Measurements from ENCODE around the gene SPATA3.
A peak's percentile ranks its signal among the peaks of the same experiment; 100 is the strongest.

SPATA3 gene

DNA sequence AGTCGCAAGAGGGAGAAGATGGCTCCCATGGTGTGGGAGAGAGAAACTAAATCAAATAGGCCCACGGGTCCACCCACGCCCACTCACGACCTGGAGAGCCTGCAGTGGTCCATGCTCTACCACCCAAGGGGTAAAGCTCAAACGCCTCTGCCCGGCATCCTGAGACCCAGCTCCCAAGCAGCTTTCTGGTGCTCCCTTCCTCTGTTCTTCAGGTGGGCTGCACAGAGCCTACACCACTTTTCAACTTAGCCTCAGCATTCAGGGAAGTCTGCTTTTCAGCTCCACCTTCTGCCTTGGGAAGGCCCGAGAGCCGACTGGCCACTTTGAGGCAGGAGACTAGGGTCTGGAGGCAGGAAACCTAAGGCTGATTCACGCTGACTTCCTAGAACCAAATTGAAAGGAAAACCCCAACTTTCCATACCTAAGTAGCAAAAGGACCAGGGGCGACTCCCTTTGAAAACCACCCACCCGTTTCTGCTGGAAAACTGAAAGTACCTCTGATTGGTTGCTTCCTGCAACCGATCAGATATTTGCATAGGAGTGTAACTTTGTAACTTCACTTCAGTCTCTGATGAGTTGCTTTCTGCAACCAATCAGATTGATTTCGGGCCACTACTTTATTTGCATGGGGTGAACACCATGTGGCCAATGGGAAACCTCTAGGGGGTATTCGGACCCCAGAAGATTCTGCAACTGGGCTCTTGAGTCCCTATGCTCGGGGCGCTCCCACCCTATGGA, 26.8 kb upstream of the SPATA3 start:
- no peak for DNase-seq (ENCODE audit: low spot score)

- no peak for DNase-seq (ENCODE audit: low spot score)
Measured at GRCh38 chr2:230969659-230970015, 26.3 kb upstream of the SPATA3 start.

GRCh38 chr2:230972046-230972445, 23.9 kb upstream of the SPATA3 start:
- no peak for DNase-seq (ENCODE audit: low spot score)

GRCh38 chr2:230974096-230974913, 21.6 kb upstream of the SPATA3 start:
- DNase-seq (ENCODE audit: low spot score): peak; percentile 78

GRCh38 chr2:230975927-230976326, 20.0 kb upstream of the SPATA3 start:
- no peak for DNase-seq (ENCODE audit: low spot score)

GRCh38 chr2:230976671-230977171, 19.2 kb upstream of the SPATA3 start:
- no peak for DNase-seq (ENCODE audit: low spot score)

DNA sequence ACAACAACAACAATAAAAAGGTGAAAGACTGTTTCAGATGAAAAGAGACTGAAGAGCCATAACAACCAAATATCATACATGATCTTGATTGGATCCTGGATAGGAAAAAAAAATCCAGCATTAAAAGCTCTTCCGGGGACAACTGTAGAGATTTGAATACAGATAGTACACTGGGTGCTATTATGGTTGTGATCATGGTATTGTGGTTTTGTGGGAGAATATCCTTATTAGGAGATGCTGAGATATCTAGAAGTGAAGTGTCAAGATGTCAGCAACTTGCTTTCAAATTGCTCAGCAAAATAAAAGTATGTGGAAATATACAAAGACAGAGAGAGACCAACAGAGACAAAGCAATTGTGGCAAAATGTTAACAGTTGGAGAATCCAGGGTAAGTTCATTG, 15.5 kb upstream of the SPATA3 start:
- DNase-seq (ENCODE audit: low spot score): no peak

GRCh38 chr2:230981704-230982103, 14.2 kb upstream of the SPATA3 start:
- DNase-seq (ENCODE audit: low spot score): no peak

GRCh38 chr2:230982126-230982525, 13.8 kb upstream of the SPATA3 start:
- DNase-seq (ENCODE audit: low spot score): no peak

- DNase-seq (ENCODE audit: low spot score): no peak
Measured at GRCh38 chr2:230982528-230982927, 13.4 kb upstream of the SPATA3 start.

DNA sequence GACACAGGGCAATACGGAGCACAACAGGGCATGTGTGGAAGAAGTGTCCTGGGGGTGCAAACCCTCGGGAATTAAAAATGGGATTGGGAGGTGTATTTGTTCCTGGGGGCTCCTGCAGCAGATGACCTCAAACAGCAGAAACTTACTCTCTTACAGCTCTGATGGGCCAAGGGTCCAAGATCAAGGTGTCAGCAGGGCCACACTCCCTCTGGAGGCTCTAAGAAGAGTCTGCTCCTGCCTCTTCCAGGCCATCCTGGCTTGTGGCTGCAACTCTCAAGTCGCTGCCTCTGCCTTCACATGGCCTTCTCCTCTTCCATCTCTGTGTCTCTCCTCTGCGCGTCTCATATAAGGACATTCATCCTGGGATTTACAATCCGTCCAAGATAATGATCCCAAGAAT, 12.4 kb upstream of the SPATA3 start:
- no peak for DNase-seq (ENCODE audit: low spot score)

GRCh38 chr2:230984393-230985220, 11.3 kb upstream of the SPATA3 start:
- DNase-seq (ENCODE audit: low spot score): no peak

DNA sequence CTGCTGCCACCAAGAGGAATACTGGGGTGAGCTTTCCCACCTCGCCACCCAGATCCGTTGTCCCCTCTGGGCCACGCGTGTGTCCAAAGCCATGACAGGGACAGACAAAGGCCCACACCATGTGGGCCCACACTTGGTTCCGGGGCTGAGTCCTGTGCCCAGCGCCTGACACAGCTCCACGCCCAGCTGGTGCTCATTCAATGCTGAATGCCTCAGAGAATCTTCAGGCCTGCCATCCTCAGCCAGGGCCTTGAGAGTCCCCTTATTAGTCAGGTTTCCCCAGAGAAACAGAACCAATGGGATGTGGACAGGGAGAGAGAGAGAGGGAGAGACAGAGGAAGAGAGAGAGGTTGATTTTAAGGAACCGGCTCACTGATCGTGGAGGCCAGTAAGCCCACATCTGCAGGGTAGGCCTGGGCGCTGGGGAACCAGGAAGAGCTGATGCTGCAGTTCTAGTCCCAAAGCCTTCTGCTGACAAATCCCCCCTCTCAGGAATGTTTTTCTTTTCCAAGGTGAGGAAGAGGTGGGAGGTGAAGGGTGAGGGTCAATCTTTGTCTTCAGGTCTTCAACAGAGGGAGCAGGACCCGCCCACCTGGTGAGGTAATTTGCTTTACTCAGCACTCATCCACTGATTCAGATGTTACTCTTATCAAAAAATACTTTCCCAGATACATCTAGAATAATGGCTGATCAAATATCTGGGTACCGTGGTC, 10.2 kb upstream of the SPATA3 start:
- DNase-seq (ENCODE audit: low spot score): no peak

DNA sequence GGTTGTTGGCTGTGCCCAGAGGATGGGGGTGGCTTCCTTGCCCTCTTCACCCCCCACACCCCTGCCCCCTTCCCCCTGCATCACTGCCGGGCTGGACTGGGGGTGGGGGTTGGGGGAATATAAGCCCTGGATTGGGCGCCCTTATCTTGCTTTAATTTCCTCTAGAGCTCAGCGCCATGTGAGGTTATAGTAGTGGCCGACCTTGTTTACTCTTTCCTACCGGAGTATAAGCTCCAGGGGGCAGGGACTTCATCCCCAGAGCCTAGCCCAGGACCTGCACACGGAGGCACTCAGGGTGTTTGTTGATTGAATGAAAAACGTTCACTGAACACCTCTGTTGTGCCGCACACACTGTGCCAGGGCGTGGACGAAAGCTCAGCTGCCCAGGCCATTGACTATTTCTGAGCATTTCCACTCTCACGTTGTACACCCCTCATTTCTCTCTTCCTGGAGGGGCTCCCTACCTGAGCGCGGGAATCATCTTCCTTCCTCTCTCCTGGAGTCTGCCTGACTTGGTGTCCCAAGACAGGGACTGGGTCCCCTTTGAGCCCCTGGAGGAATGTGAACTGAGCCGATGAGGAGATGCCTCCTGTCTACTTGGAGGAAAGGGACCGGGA, 9.3 kb upstream of the SPATA3 start:
- DNase-seq (ENCODE audit: low spot score): no peak

DNA sequence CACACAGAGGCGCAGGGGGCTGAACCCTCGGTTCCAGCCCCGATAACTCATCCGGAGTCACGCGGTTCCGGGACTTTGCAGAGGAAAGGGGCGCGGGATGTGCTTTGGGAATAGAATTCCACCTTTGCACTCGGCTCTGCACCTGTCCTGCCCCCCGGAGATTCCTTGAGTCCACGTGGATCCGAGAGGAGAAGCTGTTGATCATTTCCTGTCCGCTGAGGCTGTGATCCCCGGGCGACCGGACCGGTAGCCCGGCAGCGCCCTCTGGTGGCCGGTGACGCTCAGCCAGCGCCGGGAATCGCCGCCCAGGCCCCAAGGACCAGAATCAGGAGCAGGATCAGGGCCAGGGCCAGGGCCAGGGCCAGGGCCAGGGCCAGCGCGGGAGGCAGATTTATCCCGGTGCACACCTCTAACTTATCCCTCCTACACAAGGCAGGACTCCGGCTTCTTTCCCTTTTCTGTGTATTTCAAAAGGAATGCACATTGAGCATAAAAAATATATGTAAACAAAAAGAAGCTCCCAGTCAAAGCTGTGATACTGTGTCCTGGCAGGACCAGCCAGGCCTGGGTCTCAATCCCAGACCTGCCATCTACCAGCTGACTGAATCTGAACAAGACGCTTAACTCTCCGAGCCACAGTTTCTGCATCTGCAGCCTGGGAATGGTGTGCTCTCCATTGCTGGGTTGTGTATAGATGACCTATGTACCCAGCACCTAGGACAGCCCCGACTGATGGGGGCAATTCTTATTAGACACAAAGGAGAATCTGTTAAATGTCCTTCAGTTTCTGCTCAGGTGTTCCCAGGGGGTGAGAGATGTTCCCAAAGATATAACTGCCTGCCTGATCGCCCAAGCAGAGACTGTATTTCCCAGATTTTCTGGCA, 8.5 kb upstream of the SPATA3 start:
- DNase-seq (ENCODE audit: low spot score): peak; percentile 96

- DNase-seq (ENCODE audit: low spot score): no peak
Measured at GRCh38 chr2:230989731-230990130, 6.2 kb upstream of the SPATA3 start.

GRCh38 chr2:230990131-230990898, 5.6 kb upstream of the SPATA3 start:
- DNase-seq (ENCODE audit: low spot score): no peak

- DNase-seq (ENCODE audit: low spot score): no peak
Measured at GRCh38 chr2:230990899-230991150, 5.1 kb upstream of the SPATA3 start.

DNA sequence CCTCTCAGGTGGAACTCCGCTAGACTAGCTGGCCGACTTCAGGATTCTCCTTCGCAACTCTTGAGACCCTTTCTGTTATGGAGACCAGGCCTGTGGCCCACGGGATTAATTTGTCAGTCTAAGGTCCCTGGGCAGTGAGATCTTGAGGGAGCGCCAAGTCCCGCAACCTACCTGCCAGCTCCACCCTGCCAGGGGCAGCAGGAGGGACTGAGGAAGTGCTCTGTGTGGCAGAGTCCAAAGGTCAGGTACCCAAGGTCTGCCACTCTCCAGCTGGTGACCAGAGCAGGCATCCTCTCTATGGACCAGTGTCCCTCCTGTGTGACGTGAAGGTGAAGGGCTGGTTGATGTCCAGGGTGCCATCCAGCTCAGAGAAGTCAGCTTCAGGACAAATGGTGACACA, 4.3 kb upstream of the SPATA3 start:
- DNase-seq (ENCODE audit: low spot score): no peak

DNA sequence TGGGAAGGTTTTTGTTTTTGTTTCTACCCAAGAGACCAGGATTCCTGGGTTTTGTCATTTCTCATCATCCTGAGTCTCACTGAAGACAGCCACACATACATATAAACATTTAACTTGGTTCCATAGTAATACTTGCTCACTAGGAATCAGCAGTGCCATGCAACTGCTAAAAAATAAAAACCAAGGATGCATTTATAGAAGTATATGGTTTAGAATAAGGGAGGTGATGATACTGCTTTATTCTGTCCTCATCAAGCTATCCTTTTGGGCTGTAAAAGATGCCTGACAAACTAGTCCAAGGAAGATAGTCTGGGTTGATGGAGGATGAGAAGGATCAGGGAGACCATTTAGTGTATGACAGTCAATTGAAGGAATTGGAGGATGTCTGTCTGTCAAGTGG, 740 bp downstream of the SPATA3 start:
- DNase-seq (ENCODE audit: low spot score): no peak

All from AG20443 (cell line).